K562 (cell line): ENCODE measurements around the gene NANS.

Experiments used
- BACH1 ChIP-seq: fragments of 200-800 bp; sonication (Bioruptor generic); IDR thresholded peaks from 2 replicates; pipeline ENCODE4 v1.6.1; 2016; ENCODE audit warnings: missing genetic modification characterization, missing compliant biosample characterization
- CTCF ChIP-seq, 3 experiments: IDR thresholded peaks in 2 of 3; conservative IDR thresholded peaks in 1 of 3; 2 replicates each; pipeline ENCODE4 v1.5.1; 2011 to 2012; ENCODE audit warnings: low read length in 3 of 3, mild to moderate bottlenecking in 3 of 3, control low read depth in 2 of 3, improper control_type of control experiment in 1 of 3, inconsistent platforms in 1 of 3, low read depth in 1 of 3, mixed read lengths in 1 of 3, moderate library complexity in 1 of 3; ENCODE audit not compliant: insufficient read depth in 2 of 3
- HDGF ChIP-seq: fragments of 450-650 bp; IDR thresholded peaks from 2 replicates; pipeline ENCODE4 v1.6.1; 2016
- HES1 ChIP-seq: fragments of 450-650 bp; IDR thresholded peaks from 2 replicates; pipeline ENCODE4 v1.6.1; 2016; ENCODE audit warnings: low read depth, mild to moderate bottlenecking, moderate library complexity
- MTA3 ChIP-seq: fragments of 450-650 bp; formaldehyde crosslinking; IDR thresholded peaks from 2 replicates; pipeline ENCODE4 v1.6.1; 2017; ENCODE audit warnings: mild to moderate bottlenecking, borderline replicate concordance
- NR3C1 ChIP-seq: sonication (generic); formaldehyde crosslinking; IDR thresholded peaks from 2 replicates; pipeline ENCODE4 v1.8.1; 2022; ENCODE audit warnings: missing genetic modification reagents
- POLR2A ChIP-seq: fragments of 450-650 bp; conservative IDR thresholded peaks from 2 replicates; pipeline ENCODE4 v1.6.1; 2016
- POLR2AphosphoS5 ChIP-seq: IDR thresholded peaks from 2 replicates; pipeline ENCODE4 v1.6.1; 2011; ENCODE audit warnings: mild to moderate bottlenecking, low read depth, low read length, moderate library complexity; ENCODE audit not compliant: control insufficient read depth, insufficient read depth
- SREBF1 ChIP-seq: fragments of 150-350 bp; IDR thresholded peaks from 2 replicates; pipeline ENCODE4 v1.6.1; 2014; ENCODE audit warnings: antibody characterized with exemption, low read depth, low read length, borderline replicate concordance
- ZC3H4 ChIP-seq: sonication (generic); formaldehyde crosslinking; IDR thresholded peaks from 2 replicates; pipeline ENCODE4 v1.9.0; 2021; ENCODE audit warnings: missing genetic modification reagents, borderline replicate concordance
- ZFX ChIP-seq: sonication (generic); formaldehyde crosslinking; IDR thresholded peaks from 2 replicates; pipeline ENCODE4 v1.8.0; 2022; ENCODE audit warnings: mild to moderate bottlenecking, missing genetic modification reagents, moderate library complexity
- ZKSCAN1 ChIP-seq: fragments of 150-350 bp; IDR thresholded peaks from 2 replicates; pipeline ENCODE4 v1.6.1; 2016; ENCODE audit warnings: low read depth, low read length
- ZNF507 ChIP-seq: conservative IDR thresholded peaks from 2 replicates; pipeline ENCODE4 v1.6.1; 2017; ENCODE audit warnings: missing genetic modification characterization, missing compliant biosample characterization

GRCh38 chr9:98056269-98057137 lies at the start of gene NANS:
- TF ChIP-seq ZKSCAN1, result 0 out of 2 replicates have a peak, but pooled peaks have one; percentile 22
- TF ChIP-seq POLR2A, result peak; percentile 95
- peak; percentile 81 for TF ChIP-seq NR3C1
- peak; percentile 9; the same call in 1 of the 2 replicates for TF ChIP-seq MTA3
- no peak for TF ChIP-seq SREBF1
- peak; percentile 88 for TF ChIP-seq ZFX (CRISPR knock-in tag)
- TF ChIP-seq HDGF, result no peak
- TF ChIP-seq ZC3H4 (CRISPR knock-in tag), result peak; percentile 81; the same call in 1 of the 2 replicates
- no peak for TF ChIP-seq HES1
- no peak for TF ChIP-seq BACH1 (tag)
- no peak for TF ChIP-seq ZNF507 (tag)
- TF ChIP-seq CTCF (IDR thresholded peaks at IDR 0.05 in 2 of 3, conservative IDR thresholded peaks at IDR 0.05 in 1 of 3; ENCODE audit: insufficient read depth in 2 of 3, low read depth in 1 of 3, low read length in 3 of 3), result peak in 2 of 3 experiments; percentile 12 to 38; a peak in 2 of 6 replicates
- peak; percentile 69; the same call in 1 of the 2 replicates for TF ChIP-seq POLR2AphosphoS5
